ENCODE results near the gene FBXO42. TPM values are rescaled to one million over a fixed set of nuclear protein-coding genes. Genes with fewer than 3 reads are reported as not detected.
A peak's percentile ranks its signal among the peaks of the same experiment; 100 is the strongest.

Gene FBXO42
- total RNA-seq, 6 experiments from 2014 or later = 7.9 to 14.1 (median 10.2) TPM

DNA sequence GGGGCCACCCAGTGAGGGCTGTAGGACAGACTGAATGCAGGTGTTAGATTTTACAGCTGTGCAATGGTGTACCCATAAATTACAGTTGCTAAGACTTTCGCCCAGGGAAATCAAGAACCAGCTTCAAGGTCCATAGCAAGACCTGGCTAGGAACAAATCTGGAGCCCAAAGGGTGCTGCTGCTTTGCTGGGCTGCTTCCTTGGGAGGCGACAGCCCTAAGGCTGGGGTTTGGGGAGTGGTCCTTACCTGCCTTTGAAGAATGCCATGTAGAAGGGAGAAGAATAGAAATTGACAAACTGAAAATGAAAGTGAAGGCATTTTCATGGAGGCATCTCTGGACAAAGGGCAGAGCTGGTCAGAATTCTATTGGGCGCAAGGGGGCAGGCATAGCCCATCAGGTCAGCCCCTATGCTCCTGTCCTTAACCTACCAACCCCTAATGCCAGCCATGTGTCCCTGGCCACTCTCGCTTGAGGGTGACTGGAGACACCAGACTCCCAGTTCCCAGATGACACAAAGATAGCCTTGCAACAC is 132.2 kb downstream of the FBXO42 start:
- no peak for TF ChIP-seq POLR2A (IDR thresholded peaks at IDR 0.05)
- TF ChIP-seq, protein P1, sequence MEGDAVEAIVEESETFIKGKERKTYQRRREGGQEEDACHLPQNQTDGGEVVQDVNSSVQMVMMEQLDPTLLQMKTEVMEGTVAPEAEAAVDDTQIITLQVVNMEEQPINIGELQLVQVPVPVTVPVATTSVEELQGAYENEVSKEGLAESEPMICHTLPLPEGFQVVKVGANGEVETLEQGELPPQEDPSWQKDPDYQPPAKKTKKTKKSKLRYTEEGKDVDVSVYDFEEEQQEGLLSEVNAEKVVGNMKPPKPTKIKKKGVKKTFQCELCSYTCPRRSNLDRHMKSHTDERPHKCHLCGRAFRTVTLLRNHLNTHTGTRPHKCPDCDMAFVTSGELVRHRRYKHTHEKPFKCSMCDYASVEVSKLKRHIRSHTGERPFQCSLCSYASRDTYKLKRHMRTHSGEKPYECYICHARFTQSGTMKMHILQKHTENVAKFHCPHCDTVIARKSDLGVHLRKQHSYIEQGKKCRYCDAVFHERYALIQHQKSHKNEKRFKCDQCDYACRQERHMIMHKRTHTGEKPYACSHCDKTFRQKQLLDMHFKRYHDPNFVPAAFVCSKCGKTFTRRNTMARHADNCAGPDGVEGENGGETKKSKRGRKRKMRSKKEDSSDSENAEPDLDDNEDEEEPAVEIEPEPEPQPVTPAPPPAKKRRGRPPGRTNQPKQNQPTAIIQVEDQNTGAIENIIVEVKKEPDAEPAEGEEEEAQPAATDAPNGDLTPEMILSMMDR (IDR thresholded peaks at IDR 0.05) = peak in 2 of 4 donors; percentile 14 to 25
- H3K9me3 ChIP-seq = no peaks in the 10 kb centered on the region
- H3K4me3 ChIP-seq = no peak overlapping the region
- 57% methylated on average over 1 of the region's 4 CpGs for WGBS (ENCODE audit: insufficient coverage, low coverage, low lambda C conversion rate, missing lambda C conversion rate)
- intact Hi-C loops (cut with DNase I) = no loop called here
- no peaks in the 10 kb centered on the region for H3K27me3 ChIP-seq
- no peak overlapping the region for H3K27ac ChIP-seq
- ATAC-seq (peak in 1 of 4 donors; percentile 5), DNase-seq (no peak)
- H3K36me3 ChIP-seq = no peaks in the 10 kb centered on the region
- peaks cover 0 to 11% (median 0%) of the 10 kb centered on the region in 4 donors for H3K4me1 ChIP-seq

DNA sequence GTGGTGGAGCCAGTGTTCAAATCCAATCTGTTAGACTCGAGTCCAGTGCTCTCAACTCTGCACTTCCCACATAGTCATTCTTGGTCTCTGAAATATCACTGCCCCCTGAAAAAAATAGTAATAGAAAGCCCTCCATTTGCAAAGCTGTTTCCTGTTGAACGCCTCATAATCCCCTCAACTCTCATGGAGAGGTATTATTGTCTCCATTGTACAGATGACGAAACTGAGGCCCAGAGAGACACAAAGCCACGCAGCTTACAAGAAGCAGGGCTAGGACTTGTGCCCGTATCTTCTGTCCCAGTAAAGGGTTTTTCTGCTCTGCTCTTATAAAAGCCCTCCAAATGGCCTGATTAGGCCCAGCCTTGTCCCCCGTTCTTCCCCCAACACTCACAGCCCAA is 133.6 kb downstream of the FBXO42 start:
- DNase-seq (no peak), ATAC-seq (no peak)
- no peak for TF ChIP-seq POLR2A (IDR thresholded peaks at IDR 0.05)
- TF ChIP-seq, protein P1 (IDR thresholded peaks at IDR 0.05) = no peak
- Histone ChIP-seq H3K27me3 (no peaks in the 10 kb centered on the region), H3K36me3 (no peaks in the 10 kb centered on the region), H3K9me3 (no peaks in the 10 kb centered on the region), H3K27ac (no peak overlapping the region), H3K4me1 (peaks cover 0 to 11% (median 0%) of the 10 kb centered on the region in 4 donors), H3K4me3 (no peak overlapping the region)
- intact Hi-C loops (cut with DNase I) = no loop called here
- 100% methylated on average over 5 of the region's 6 CpGs for WGBS (ENCODE audit: insufficient coverage, low coverage, low lambda C conversion rate, missing lambda C conversion rate)

DNA sequence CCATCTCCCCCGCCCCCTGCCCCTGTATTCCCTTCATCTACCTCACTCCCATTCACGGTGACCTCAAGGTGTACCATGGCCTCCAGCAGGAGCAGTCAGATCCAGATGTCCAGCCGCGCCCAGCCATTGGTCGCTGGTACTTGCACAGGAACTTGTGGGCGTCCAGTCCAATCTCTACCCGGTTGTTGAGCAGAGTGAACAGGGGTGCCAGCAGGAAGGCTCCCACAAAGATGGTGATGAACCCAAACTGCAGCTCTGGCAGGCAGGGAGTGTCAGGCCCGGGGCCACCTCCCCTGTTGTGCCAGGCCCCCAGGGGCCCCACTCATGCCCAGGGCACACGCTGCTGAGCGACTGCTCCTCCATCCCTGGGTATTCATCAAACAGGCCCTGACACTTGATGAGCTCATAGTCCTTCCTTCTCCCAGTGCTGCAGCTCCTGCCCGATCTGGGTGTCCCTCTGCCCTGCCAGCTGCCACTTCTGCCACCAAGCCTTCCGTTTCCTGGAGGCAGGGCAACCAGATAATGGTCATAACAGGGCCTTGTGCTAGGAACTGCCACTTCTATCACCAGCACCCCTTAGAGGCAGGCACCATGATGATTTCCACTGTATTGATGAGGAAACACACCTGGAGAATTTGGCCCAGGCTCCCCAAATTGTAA is 134.1 kb downstream of the FBXO42 start:
- TF ChIP-seq, protein P1 (IDR thresholded peaks at IDR 0.05) = no peak
- no peak for TF ChIP-seq POLR2A (IDR thresholded peaks at IDR 0.05)
- H3K36me3 ChIP-seq = no peaks in the 10 kb centered on the region
- ATAC-seq = no peak
- DNase-seq = peak in 1 of 3 donors; percentile 58
- intact Hi-C loops (cut with DNase I) = no loop called here
- no peaks in the 10 kb centered on the region for H3K27me3 ChIP-seq
- no peaks in the 10 kb centered on the region for H3K9me3 ChIP-seq
- H3K27ac ChIP-seq = no peak overlapping the region
- peak overlapping the region in 1 of 3 donors; percentile 47 for H3K4me3 ChIP-seq
- peaks cover 0 to 11% (median 0%) of the 10 kb centered on the region in 4 donors for H3K4me1 ChIP-seq
- WGBS (ENCODE audit: insufficient coverage, low coverage, low lambda C conversion rate, missing lambda C conversion rate) = 84% methylated on average over 9 of the region's 12 CpGs

DNA sequence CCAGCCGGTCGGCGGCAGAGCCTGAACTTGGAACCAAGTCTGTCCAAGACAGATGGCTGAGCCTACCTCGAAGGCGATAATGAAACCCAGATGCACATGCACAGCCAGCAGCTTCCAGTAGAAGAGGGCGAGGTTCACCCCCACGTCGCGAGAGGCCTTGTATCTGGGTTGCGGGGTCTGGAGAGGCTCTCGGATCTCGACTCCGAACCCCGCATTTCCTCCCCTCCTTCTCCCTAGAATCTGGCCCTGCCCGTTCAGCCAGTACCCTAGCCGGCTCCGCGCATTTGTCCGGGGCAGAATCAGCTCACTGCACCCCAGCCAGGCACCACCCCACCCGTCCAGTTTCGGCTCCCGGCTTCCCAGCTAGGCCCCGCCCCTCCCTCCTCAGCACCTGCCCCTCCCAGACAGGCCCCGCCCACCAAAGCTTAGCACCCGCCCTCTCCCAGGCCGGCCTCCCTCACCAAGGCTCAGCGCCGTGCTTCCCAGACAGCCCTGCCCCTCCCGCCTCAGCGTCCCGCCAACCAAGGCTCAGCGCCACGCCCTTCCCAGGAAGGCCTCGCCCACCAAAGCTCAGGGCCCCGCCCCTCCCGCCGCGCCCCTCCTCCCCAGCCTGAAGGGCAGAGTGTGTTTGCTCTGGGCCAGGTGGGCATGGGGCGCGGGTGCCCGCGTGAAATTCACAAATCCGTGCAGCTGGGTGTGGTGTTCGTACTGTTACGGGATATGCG is 135.1 kb downstream of the FBXO42 start:
- TF ChIP-seq, protein P1 (IDR thresholded peaks at IDR 0.05) = no peak
- peak; percentile 31 for TF ChIP-seq POLR2A (IDR thresholded peaks at IDR 0.05)

More for the DNA sequence above, 135.1 kb downstream of the FBXO42 start:
- intact Hi-C loops (cut with DNase I) = no loop called here
- peak; percentile 99 for DNase-seq
- Histone ChIP-seq H3K9me3 (no peaks in the 10 kb centered on the region), H3K27me3 (no peaks in the 10 kb centered on the region), H3K27ac (no peak overlapping the region), H3K4me3 (peak overlapping the region; percentile 47 to 53 (median 47)), H3K4me1 (peaks cover 0 to 11% (median 0%) of the 10 kb centered on the region in 4 donors), H3K36me3 (no peaks in the 10 kb centered on the region)
- ATAC-seq = peak; percentile 96 to 99 (median 98)
- WGBS (ENCODE audit: insufficient coverage, low coverage, low lambda C conversion rate, missing lambda C conversion rate) = 6% methylated on average over 19 of the region's 46 CpGs

Measured in right lobe of liver (tissue), 6 donors.